Fibroblast of the aortic adventitia (primary cell): Measurements from ENCODE around the gene CT47C1. TPM values are rescaled to one million over a fixed set of nuclear protein-coding genes. Genes with fewer than 3 reads are reported as not detected.

Experiments used
- DNase-seq: peaks from one replicate; pipeline ENCODE4 v3.0.0-alpha.2; 2010; ENCODE audit warnings: low read depth
- H3K4me3 ChIP-seq: 2 replicates; pipeline ENCODE4 v1.5.1; 2011; ENCODE audit warnings: low read depth, mild to moderate bottlenecking, control low read depth, low read length, moderate library complexity
- total RNA-seq: library from RNA; depleted of rRNA; stranded (reverse); fragments of >200 nt; gene quantifications from 2 replicates; pipeline ENCODE4 v1.2.3, GENCODE V29; 2012; ENCODE audit warnings: low replicate concordance
- TF ChIP-seq, protein P1 (sequence below): IDR thresholded peaks from 2 replicates; pipeline ENCODE4 v1.5.1; 2011; ENCODE audit warnings: mild to moderate bottlenecking, low read length, control low read depth, inconsistent platforms; ENCODE audit not compliant: insufficient read depth

The CT47C1 gene
- total RNA-seq, 1 donor, result not detected

DNA sequence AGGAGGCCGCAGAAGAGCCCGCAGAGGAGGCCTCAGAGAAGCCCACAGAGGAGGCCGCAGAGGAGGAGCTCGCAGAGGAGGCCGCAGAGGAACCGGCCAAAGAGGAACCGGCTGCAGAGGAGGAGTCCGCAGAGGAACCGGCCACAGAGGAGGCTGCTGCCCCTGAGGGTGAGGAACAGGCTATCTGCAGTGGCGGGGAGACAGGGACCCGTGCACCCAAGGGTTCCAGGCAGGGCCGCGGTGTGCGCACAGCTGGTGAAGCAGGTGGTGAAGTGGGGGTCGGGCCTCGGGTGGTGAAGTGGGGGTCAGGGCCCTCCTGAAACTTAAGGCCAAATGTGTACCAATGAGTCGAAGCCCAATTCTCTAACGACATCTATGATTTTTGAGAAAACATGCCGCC is 1.1 kb downstream of the CT47C1 start:
- DNase-seq, result no peak
- no peak overlapping the region for H3K4me3 ChIP-seq
- TF ChIP-seq, protein P1, sequence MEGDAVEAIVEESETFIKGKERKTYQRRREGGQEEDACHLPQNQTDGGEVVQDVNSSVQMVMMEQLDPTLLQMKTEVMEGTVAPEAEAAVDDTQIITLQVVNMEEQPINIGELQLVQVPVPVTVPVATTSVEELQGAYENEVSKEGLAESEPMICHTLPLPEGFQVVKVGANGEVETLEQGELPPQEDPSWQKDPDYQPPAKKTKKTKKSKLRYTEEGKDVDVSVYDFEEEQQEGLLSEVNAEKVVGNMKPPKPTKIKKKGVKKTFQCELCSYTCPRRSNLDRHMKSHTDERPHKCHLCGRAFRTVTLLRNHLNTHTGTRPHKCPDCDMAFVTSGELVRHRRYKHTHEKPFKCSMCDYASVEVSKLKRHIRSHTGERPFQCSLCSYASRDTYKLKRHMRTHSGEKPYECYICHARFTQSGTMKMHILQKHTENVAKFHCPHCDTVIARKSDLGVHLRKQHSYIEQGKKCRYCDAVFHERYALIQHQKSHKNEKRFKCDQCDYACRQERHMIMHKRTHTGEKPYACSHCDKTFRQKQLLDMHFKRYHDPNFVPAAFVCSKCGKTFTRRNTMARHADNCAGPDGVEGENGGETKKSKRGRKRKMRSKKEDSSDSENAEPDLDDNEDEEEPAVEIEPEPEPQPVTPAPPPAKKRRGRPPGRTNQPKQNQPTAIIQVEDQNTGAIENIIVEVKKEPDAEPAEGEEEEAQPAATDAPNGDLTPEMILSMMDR, result no peak

DNA sequence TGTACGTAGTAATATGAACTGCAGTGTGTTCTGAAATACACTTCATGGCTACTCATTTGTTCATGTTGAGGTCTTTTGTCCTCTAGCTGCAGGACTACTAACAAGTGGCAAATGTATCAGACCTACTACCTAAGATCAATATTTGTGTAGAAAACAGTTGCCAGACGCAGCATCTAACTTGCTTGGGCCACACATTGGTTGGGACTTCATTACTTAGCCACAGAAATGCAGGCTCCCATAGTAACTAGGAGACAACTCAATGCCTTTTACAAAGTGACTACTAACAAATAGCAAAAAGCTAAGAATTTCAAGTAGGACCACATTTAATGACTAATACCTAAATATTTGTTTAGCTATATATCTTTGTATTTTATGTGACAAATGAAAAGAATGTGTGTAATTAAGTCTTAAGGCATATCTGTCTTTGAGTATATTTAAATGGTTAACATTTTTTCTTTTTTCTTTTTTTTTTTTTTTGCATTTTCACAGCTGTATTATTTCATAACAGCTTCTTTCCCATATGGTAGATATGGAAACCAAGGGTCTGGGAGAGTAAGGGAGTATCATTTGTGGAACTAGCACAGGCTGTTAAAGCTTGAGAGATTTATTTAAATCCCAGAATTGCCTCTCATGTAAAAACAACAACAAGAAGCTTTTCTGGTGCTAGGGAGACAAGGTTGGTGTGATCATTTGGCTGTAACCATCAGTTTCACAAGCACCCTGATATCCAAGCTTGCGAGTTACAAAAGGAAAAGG is 2.7 kb downstream of the CT47C1 start:
- DNase-seq, result no peak
- TF ChIP-seq, protein P1, result no peak
- H3K4me3 ChIP-seq, result no peak overlapping the region

DNA sequence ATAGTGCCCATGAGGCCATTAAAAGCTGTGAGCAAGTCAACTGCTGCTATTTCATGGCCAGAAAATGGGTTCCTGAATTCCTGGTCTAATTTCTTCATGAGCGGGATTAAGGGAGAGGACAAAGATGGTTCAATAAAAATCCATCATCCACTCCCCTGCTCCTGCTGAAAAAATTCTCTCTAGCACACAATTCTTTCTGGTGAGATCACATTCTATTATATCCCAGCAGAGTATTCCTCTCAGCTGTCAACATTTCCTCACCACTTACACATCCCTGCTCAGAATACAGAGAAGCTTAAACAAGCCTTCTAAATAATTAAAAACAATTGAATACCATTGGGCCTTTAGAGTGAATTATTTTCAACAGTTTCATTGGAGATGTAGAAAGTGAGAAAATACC is 9.5 kb downstream of the CT47C1 start:
- no peak overlapping the region for H3K4me3 ChIP-seq
- TF ChIP-seq, protein P1, result no peak
- DNase-seq, result no peak

DNA sequence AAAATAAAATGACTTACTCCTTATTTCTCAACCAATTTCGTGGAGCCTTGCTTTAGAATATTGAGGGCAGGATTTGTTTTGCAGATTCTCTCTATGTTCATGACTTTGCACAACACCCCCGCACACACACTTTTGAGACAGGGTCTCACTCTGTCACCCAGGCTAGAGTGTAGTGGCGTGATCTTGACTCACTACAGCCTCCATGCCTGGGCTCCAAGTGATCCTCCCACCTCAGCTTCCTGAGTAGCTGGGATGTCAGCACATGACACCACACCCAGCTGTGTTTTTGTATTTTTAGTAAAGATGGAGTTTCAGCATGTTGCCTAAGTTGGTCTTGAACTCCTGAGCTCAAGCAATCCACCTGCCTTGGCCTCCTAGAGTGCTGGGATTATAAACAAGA is 12.0 kb downstream of the CT47C1 start:
- TF ChIP-seq, protein P1, result no peak
- no peak for DNase-seq
- no peak overlapping the region for H3K4me3 ChIP-seq

DNA sequence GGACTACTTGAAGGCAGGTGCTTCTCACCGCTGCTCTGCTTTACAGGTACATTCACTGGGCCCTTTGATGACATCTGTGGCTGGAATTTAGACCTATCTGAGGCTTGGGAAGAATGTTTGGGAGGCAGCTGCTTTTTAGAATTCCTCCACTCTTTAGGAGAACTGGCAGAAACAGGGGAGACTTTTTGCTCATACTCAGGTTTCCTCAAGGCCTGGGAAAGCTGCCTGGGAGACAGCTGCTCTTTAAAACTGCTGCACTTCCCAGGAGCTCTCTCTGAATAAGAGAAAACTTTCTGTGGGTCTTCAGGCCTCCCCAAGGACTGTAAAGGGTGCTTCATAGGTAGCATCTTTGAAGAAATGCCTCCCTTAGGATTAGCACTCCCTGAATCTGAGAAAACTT is 14.3 kb downstream of the CT47C1 start:
- no peak for DNase-seq
- TF ChIP-seq, protein P1, result no peak
- no peak overlapping the region for H3K4me3 ChIP-seq

DNA sequence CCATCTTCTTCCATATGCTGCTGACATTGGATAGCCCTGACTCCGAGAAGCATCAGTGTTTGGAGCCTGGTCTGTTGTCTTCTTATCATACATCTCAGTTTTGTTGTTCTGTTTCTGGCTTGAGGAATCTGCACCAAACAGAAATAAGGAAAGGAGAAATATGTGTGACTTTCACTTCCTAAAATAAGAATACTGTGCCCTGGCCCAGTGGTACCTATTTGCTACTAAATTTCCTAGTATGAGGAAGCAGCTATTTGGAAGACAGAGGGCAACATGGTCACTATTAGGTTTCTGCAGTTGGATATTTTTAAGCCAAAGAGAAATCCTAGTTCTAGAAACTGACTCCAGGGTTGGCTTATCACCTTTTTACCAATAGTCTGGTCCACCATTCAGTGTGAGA is 16.8 kb downstream of the CT47C1 start:
- TF ChIP-seq, protein P1, result no peak
- DNase-seq, result no peak
- no peak overlapping the region for H3K4me3 ChIP-seq

DNA sequence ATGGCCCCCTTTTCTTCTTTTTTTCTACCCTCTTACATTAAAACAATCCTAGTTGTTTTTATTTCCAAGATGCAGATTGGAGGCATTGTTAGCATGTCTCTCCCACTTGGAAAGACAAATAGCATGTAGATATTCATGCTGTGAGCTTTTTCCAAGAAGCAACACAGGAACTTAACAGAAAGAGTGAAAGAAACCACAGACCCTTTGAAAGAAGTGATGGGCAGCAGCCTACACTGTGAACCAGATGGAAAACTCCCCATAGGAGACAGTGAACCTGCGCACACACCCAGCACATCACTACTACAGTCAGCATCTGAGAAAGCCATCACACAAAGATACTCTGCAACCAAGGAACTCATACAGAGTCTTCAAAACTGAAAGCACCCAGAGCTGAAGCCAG is 17.8 kb downstream of the CT47C1 start:
- TF ChIP-seq, protein P1, result no peak
- H3K4me3 ChIP-seq, result no peak overlapping the region
- no peak for DNase-seq
